Inflammatory macrophage treated with lipopolysaccharide for 1 hour (primary cell): Measurements from ENCODE around the gene FTO.

Source experiments
- DNase-seq, 2 donors: peaks; one replicate each; pipeline ENCODE4 v3.0.0-alpha.2; 2020 to 2022

The FTO gene

GRCh38 chr16:53908731-53909130 lies 204.8 kb downstream of the FTO start:
- no peak for DNase-seq

- no peak for DNase-seq
These were observed 207.0 kb downstream of the FTO start for GRCh38 chr16:53910990-53911389.

- DNase-seq = no peak
These were observed 207.6 kb downstream of the FTO start for GRCh38 chr16:53911513-53911912.

GRCh38 chr16:53912155-53912554 lies 208.2 kb downstream of the FTO start:
- DNase-seq = no peak

GRCh38 chr16:53913099-53913870 lies 209.3 kb downstream of the FTO start:
- DNase-seq = peak in 1 of 2 donors; percentile 15

GRCh38 chr16:53913920-53914319 lies 210.0 kb downstream of the FTO start:
- no peak for DNase-seq

GRCh38 chr16:53914736-53915135 lies 210.8 kb downstream of the FTO start:
- DNase-seq = no peak

GRCh38 chr16:53915452-53916160 lies 211.7 kb downstream of the FTO start:
- DNase-seq = no peak

- no peak for DNase-seq
These were observed 217.0 kb downstream of the FTO start for GRCh38 chr16:53920988-53921387.

GRCh38 chr16:53922067-53922806 lies 218.3 kb downstream of the FTO start:
- peak in 1 of 2 donors; percentile 1 for DNase-seq

GRCh38 chr16:53922807-53923571 lies 219.0 kb downstream of the FTO start:
- no peak for DNase-seq

GRCh38 chr16:53924331-53925106 lies 220.6 kb downstream of the FTO start:
- no peak for DNase-seq

- DNase-seq = peak; percentile 5 to 39
These were observed 221.1 kb downstream of the FTO start for GRCh38 chr16:53925107-53925410.

GRCh38 chr16:53925526-53925925 lies 221.6 kb downstream of the FTO start:
- DNase-seq = peak; percentile 53 to 56

- DNase-seq = no peak
These were observed 222.3 kb downstream of the FTO start for GRCh38 chr16:53926209-53926608.

- no peak for DNase-seq
These were observed 229.0 kb downstream of the FTO start for GRCh38 chr16:53932975-53933374.

GRCh38 chr16:53933407-53933806 lies 229.5 kb downstream of the FTO start:
- no peak for DNase-seq

GRCh38 chr16:53936052-53936451 lies 232.1 kb downstream of the FTO start:
- no peak for DNase-seq

GRCh38 chr16:53936529-53936928 lies 232.6 kb downstream of the FTO start:
- no peak for DNase-seq

GRCh38 chr16:53937161-53937880 lies 233.4 kb downstream of the FTO start:
- DNase-seq = no peak

- no peak for DNase-seq
These were observed 240.1 kb downstream of the FTO start for GRCh38 chr16:53944025-53944424.

- DNase-seq = peak; percentile 38 to 67
These were observed 242.0 kb downstream of the FTO start for GRCh38 chr16:53945996-53946395.
